GM21825 (cell line): ENCODE results near the gene SFXN2.
A peak's percentile ranks its signal among the peaks of the same experiment; 100 is the strongest.
"Not testable (repeated sequence)": the region's sequence is repeated elsewhere in the genome, so short reads cannot be mapped to it uniquely, and the experiment has no call there.

Experiments
- ATAC-seq: cut with Tn5 transposase; IDR thresholded peaks from one replicate; pipeline ENCODE4 v1.9.1; 2021; ENCODE audit warnings: mild to moderate bottlenecking, moderate library complexity; ENCODE audit not compliant: unreplicated experiment

Gene SFXN2, protein sequence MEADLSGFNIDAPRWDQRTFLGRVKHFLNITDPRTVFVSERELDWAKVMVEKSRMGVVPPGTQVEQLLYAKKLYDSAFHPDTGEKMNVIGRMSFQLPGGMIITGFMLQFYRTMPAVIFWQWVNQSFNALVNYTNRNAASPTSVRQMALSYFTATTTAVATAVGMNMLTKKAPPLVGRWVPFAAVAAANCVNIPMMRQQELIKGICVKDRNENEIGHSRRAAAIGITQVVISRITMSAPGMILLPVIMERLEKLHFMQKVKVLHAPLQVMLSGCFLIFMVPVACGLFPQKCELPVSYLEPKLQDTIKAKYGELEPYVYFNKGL

GRCh38 chr10:102714621-102715455, at the start of gene SFXN2:
SFXN2 (plus strand) TSS chr10:102714636; CDS start chr10:102726637, 12,001 bp downstream.
- ATAC-seq = peak; percentile 14

GRCh38 chr10:102665904-102666509, 48.4 kb upstream of the SFXN2 start:
- ATAC-seq = no peak

DNA sequence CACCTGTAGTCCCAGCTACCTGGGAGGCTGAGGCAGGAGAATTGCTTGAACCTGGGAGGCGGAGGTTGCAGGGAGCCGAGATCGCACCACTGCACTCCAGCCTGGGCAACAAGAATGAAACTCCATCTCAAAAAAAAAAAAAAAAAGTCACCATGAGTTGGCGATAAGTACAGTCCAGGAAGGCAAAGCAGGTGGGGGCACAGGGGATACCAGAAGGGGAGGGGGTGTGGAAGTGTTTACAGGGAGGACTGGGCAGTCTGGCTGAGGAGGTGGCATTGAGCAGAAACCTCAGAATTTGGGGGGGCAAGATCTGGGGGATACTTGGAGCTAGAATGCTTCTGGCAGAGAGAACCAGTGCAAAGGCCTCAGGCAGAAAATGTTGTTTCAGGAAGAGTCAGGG, 47.0 kb upstream of the SFXN2 start:
- ATAC-seq = not testable (repeated sequence)

DNA sequence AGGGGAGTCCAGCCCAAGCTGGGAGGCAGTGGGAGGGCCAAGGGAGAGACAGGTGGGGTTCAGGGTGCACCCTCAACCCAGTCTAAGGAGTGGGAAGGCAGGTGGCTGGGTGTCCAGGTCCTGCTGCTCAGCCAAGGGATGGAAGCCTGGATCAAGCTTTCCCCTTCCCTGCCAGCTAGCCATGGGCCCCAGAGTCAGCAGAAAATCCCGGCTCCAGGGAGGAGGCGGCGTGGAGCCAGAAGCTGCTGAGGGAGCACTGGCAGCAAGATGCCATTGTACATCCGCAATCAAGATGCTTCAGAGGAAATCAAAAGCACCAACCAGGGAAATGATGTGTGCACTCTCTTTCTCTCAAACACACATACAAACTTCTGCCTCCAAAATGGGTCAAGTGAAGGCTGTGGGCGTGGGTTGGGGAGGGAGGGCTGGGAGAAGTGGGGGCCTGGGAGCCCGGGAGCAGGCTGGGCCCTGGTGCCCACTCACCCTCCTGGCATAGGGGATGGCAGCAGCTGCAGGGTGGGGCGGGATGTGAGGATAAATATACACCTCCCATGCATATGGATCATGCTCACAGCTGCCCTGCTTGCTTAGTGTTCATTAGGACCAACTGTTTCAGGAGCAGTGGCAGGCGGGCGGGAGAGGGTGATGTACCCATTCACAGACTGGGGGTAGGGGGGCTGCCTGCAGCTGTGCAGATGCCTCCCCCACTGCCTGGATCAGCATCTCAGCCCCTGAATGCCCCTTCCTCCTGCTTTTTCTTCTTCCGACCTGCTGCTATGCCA, 45.9 kb upstream of the SFXN2 start:
- ATAC-seq = no peak

DNA sequence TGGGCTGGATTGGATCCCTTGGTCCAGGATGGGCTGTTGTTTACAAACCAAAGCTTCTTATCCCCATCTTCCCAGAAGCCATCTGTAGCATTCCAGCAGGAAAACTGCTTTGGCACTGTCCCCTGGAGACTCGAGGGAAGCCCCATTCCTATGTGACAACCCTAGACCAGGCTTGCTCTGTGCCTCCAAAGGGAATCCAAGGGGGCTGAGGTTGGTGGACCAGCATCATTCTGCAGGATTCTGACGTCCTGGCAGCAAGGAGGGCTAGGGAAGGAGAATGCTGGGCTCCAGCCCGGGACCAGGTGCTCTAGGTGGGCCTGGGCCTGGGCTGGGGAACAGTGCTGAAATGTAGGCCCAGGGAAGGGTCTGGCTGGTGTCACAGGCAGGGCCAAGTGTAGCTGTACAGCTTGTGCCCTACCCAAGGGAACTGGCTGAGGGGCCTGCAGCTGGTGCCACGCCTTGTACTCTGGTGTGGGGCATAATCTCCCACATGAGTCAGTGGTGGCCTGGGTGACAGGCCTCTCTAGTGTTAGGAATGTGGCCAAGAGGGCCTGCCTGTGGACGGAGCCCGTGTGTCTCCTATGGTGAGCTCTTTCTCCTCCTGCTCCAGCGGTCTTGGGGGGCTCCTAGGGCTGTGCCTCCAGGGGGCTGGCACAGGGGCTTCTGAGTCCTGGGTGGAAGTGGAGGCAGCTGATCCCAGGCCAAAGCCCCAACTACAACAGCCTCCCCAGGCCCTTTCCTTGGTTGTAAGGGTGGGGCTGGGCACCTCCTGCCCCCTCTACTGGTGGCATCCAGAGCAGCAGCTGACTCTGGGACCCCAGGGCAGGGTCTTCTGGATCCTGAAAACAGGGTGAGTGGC, 45.0 kb upstream of the SFXN2 start:
- no peak for ATAC-seq

DNA sequence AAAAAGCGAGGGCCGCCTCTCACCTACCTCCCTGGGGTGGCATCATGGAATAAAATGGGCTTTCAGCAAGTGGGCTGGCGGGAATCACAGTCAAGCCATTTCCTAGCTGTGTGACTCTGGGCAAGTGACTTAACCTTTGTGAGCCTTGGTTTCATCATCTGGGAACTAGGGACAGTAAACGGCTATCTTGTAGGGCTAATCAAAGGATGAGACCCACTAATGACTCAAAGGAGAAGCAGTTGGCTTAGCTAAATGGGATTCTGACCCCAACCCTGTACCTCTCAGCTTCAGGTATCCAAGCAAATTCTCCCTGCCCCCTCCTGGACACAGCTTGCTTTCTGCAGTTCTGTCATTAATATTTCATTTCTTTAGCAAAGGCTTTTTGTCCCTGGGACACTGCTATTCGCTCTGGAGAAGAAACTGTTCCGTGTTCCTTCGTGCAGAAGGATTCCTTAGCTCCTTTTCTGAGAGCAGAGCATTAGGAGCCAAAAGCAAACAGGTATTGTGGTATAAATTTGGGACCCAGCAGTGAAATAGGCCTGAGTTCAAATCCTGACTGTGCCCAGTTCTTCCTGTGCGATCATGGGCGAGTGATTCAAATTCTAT, 44.3 kb upstream of the SFXN2 start:
- no peak for ATAC-seq

DNA sequence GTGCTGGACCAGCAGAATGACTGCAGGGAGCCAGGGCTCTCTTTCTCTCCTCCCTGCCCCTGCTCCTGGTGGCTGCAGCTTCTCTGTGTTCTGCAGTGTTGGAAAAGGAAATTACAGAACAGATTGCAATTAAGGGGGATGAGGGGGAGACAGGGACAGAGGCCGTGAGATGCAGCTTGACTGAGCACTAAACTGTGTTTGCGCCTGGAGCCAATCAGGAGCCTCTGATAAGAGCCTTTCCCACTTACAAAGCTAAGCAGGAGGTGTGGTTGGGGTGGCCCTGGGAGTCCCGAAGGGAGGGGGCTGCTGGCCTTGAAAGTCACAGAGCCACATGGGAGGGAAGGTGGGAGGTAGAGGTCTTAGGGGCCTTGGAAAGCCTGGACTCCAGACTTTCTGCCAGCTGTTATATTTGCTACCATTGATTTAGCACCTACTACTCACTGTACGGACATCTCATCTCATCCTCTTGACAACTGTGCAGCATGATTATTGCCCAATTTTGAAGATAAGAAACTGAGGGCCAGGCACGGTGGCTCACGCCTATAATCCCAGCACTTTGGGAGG, 43.5 kb upstream of the SFXN2 start:
- no peak for ATAC-seq

- no peak for ATAC-seq
Observed at GRCh38 chr10:102673236-102673818, 41.1 kb upstream of the SFXN2 start.

- ATAC-seq = no peak
Observed at GRCh38 chr10:102673819-102674511, 40.5 kb upstream of the SFXN2 start.

GRCh38 chr10:102674566-102674965, 39.9 kb upstream of the SFXN2 start:
- no peak for ATAC-seq

DNA sequence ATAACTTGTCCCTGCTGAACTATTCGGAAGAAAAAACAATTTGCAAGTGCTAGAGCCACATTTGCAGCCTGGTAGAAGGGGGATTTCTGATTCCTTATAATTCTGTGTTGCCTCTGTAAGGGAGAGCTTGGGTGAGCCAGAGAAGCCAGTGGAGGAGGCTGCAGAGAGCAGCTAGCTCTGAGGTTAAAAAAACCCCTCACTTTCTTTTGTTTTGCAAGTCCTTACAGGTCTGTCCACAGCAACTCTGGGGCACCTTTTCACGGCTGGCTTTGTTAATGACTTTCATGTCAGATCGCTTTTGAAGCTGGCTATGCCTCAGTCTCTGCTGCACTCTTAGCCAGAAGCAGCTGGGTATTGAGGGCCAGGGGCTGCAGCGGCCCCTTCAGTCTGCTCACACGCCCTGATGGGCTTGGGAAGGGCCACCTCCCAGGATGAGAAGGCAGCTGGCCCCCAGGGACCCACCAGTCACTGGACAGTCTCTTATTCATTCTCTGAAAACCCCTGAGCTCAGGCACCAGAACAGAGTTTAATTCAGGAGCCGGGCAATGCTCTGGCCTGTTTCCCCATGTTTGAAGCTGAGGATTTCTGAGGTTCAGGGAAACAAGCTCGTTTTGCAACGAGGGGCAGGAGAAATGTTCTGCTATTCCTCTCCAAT, 39.3 kb upstream of the SFXN2 start:
- no peak for ATAC-seq

DNA sequence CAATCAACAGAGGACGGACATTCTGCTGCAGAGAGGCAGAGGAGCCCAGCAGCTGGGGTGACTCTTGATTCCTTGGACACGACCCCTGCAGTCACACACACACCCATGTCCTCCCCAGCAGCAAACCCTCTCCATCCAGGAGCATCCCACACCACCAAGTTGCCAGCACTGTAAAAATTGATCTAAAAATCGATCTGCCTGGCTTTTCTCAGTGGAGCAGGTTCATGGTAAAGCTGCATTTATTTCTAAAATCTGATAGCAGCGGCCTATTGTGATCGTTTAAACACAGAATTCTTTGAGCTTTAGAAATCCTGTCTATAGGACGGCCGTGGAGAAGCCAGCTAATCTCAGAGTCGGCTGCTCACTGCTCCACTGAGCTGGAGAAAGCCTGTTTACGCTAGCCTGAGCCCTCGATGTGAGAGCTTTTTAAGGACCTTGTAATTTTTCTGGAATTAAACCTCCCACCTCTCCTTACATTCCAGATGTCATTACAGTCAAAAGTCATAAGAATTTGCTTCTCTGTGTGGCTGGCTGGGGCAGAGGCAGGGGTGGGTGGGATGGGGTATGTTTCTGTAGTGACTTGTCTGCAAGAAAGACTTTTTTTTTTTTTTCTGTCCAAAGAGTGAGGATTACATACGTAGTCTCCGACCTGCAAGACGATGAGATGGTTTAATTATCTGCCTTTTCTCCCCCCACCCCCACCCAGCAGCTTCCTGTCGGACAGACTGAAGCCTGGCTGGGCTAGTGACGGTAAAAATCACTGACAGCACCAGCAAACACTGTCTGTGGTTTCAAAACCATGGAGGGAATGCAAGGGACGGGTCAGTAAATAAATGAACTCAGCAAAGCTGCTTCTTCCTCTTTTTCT, 38.5 kb upstream of the SFXN2 start:
- no peak for ATAC-seq

GRCh38 chr10:102676534-102677315, 37.7 kb upstream of the SFXN2 start:
- ATAC-seq = no peak

- ATAC-seq = no peak
Observed at GRCh38 chr10:102677331-102678067, 36.9 kb upstream of the SFXN2 start.

DNA sequence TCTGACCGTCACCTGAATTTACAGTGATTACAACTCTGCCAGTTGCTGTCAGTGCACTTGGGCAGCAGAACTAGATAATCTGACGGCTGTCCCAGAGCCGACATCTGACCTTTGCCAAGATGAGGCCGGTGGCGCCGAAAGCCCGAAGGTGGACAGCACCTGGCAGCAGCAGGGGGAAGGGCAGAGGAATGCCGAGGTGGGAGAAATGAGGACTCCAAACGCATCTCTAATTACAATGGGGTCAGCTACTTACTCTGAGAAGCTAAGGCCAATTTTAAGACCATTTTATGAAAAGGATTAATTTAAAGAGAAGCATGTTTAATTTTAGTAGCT, 36.4 kb upstream of the SFXN2 start:
- no peak for ATAC-seq
